GM21619 (cell line): ENCODE measurements around the gene LRP2.
"Not testable (repeated sequence)": the region's sequence is repeated elsewhere in the genome, so short reads cannot be mapped to it uniquely, and the experiment has no call there.

Source experiments
- ATAC-seq: cut with Tn5 transposase; IDR thresholded peaks from one replicate; pipeline ENCODE4 v1.9.1; 2021; ENCODE audit not compliant: unreplicated experiment

LRP2 gene

DNA sequence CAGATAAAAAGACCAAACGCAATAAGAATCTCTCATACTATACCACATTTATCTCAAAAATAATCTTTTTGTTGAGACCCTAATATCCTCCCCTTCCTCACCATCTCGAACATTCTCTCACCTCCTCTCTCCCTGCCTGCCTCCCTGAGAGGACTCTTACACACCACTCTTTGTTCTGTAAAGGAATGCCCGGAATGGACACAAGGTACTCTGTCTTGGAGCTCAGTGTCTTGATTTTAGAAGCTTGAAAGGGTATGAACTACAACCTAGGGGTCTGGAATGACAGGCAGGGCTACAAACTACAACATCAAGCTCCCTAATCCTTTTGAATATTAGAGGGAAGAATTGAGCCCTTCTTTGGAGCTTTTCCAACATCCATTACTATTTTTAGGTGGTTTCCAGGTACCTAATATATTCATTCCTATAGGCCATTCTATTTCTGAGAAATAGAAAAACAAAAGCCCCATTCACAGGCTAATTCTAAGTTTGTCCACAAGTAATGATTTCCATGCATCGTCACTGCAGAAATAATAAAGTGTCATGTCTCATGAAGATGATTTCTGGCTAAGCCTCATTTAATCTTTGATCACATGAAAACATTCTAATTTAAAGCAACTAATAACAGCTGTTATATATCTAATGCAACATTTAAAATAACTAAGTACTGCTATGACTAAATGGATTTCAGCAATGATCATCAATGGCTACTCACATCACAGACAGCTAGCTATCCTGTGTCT, 60.6 kb downstream of the LRP2 start:
- no peak for ATAC-seq

DNA sequence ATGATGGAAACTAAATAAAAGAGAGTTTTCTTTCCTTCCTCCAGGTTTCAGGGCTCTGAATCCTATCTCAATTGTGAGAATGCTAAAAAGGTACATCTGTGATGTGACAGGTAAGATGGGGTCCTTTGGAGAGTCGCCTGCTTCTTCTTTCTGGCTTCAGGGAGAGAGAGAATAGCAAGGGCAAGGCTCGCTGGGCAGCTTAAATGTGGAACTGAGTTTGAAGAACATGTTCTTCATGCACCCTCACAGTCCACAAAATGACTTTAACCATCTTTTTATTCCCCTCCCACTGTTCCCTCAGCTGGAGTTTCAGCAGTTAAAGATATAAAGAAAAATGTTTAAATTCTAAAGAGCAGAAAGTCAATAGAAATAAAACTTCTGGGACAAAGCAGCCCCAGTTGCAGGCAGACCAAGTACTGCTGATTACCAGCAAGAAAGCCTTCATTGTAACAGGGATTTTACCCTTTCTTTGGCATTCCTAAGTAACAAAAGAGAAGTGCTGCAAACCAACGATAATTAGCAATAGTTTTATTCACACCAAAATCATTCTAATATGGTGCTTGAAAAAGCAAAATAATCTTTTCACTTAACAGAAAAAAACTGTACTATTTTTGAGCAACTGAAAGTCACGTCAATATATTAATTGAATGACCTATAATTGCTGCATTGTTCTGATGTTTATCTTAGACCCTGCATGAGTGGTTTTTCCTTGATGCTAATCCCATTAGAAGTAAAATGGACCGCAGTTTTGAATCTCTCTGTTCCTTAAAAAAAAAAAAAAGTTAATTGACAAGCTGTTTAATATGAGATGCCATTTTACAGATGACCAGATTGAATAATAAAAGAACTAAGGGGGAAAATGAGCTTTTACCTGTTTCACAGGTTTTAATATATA, 61.5 kb downstream of the LRP2 start:
- no peak for ATAC-seq

DNA sequence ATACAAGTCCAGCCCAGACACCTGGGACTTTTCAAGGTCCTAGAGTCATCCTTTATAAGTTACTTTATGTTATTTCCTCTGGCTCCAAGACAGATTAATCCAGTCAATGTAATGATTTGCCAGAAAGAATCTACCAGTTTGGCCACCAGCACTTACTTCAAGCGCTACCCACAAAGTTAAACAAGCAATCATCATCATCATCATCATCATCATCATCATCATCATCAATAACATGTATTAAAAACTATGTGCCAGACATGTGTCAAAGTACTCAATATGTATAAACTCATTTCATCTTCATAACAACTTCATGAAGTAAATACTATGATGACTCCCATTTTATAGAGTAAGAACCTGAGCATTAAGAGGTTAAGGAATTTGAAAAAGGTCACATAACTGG, 64.3 kb downstream of the LRP2 start:
- no peak for ATAC-seq

DNA sequence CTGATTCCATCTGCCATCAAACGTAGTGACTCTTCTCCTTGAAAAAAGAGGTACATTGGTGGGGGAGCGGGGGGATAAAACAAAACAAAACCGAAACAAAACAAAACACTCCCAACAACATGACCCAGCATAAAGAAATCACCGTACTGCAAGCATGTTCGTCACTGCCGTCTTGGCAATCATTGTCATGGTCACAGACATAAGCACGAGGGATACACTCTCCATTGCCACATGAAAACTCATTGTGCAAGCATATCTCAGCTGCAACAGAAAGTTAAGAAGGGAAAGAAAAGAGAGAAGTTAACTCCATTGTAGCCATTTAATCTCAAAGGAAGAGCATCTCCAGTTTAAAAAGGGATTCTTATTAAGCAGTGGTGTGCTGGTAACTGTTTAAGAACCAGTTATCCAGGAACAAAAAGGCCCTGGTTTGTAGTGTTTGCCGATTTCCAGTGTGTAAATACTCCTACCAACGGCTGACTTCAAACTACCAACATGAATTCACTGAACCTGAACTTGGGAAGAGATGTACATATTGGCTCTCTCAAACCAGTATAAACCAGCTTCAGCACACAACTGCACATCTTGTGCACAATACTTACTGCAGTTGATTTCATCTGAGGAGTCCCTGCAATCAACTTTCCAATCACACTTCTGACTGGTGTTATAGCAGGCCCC, 68.2 kb downstream of the LRP2 start:
- no peak for ATAC-seq

DNA sequence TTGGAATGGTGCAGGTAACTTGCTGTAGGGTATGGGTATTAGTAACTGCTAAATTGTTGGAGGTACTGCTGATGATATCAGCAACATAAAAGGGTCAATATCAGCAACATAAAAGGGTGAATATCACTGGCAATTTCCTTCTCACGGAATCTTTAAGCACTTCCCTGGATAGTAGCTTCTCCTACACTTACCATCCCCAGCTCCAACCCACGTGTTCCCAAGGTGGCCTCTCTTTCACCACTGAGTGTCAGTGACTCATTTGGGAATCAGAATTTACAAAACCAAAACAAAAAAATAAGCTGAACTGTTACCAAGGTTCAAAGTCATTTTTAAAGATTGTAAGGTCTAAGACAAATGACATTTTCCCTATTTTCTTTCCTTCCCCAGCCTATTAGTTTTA, 70.8 kb downstream of the LRP2 start:
- no peak for ATAC-seq

DNA sequence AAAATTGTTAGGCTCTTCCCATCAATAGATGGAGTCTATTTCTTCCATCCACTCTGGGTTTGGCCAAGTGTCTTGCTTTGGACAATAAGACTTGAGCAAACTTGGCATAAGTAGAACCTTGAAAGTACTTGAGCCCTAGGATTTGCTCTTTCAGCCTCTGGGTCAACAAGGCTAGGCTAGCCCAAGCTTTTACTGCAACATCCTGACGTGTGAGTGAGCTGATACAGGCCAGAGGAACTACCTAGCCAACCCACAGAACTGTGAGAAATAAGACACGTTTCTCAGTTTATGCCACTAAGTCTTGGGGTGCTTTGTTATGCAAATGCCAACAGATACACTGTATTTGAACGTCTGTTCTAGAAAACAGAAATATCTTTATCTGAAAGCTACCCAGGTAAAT, 71.9 kb downstream of the LRP2 start:
- ATAC-seq: no peak

DNA sequence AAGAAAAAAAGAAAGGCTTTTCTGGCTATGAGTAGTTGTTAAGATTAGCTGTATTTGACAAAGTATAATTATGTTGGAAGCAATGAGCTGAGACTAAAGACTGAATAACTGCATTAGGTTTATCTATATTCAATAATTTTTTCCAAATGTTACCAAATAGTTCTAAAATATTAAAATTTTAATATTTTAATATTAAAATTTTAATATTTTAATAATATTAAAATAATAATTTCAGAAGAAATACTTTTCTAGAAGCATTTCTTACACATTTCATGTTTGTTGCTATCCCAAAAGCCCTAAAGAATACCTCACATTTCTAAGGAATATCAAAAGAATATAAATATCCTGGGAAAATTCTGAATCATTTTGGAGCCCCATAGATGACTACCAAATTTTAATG, 74.7 kb downstream of the LRP2 start:
- ATAC-seq: no peak

DNA sequence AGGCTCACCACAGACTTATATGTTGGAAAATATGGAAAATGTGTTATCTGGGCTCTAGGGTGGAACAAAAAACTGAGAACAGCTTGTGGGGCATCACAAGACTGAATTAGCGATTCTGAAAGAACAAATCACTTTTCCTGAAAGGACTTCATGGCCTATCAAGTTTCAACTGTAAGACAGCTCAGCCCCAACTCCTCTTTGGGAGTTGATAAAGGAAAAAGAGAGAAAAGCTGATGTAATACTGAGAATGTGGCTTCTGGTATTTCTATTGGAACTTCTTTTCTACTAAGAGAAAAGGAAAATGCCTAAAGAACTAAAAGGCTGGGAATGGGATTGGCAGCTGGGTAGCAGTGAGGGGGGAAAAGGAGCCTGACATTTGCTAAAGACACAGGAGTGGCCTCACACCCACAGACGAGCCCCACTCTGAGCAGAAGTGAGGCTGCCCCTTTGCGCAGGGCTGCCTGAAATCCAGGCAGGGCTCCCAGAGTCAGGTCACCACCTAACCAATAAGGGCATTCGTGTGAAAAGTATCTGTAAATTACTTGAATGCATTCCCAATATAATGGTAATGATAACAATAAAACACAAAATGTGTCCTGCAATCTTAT, 75.6 kb downstream of the LRP2 start:
- no peak for ATAC-seq

DNA sequence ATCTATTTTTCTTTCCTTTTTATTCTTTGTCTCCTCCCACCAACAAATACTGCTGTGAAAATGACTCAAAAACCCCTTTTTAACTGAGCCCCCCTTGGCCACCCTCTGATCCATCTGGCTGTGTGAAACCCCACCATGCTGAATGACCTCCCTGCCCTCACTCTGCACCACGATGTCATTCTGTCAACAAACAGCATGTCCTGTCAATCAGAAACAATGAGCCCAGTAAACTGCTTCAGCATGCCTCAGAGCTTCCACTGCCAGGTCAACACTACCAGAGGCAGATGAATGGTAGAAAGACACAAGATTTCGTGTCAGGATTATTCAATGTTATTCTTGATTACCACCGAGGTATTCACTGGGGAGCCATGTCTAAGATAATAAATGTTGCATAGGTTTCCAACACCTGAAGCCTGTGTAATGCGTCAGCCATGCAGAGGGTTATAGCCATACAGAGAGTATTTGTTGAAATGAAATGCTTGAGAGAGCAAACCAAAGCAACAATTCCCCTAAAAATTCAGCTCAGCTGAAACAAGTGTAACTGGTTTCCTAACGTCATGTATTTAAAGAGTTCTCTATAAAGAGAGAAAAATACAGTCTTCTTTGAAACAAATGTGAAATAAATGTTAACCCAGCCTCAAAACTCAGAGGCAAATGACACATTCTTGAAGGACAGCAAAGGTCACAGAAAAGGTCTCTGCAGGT, 76.7 kb downstream of the LRP2 start:
- no peak for ATAC-seq

DNA sequence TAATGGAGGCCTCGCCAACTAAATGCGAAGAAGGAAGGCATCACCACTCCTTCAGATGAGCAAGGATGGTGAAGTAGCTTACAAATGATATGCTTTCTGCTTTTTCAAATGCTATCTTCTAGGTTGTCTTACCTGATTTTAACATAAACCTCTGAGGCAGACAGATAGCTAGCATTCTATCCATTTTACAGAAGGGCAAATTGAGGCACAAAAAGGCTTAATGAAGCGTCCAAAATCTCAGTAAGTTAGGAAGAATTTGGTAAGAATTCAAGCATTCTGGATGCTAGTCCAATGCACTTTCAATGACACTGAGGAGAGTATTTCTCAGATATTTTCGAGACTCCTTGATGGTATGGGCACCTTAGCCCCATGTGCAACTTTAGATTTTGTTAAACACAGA, 81.8 kb downstream of the LRP2 start:
- no peak for ATAC-seq

DNA sequence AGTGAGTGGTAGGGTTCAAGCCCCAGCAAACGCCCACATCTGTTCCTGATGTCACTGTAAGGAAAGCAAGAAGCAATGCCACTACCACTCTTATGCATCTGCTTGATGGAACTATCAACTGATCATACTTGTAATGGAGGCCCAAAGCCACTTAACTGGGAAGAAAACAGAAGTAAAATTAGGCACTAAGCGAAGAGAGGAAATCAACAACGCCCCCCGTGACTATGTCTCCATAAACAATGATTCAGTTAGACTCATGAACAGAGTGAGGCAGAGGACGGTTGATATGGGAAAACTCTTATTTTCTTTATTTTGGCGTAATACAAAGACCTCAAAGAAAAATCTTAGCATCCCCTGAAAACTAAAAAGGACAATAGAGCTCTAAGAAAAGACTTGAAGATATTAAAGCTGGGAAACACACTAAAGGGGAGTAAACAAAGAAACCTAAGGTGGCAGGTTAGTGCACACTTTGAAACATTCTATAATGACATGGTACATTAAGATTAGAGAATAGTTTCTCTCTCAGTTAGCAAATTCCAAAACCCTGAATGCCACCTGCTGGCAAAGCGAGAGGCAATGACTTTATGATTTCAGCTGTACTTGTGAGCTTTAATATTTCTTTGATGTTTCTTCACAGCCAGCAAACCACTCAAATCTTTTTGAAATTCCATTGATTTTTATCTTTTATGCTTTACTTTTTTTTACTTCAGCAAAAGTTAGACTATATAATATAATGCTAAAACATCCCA, 86.5 kb downstream of the LRP2 start:
- no peak for ATAC-seq

DNA sequence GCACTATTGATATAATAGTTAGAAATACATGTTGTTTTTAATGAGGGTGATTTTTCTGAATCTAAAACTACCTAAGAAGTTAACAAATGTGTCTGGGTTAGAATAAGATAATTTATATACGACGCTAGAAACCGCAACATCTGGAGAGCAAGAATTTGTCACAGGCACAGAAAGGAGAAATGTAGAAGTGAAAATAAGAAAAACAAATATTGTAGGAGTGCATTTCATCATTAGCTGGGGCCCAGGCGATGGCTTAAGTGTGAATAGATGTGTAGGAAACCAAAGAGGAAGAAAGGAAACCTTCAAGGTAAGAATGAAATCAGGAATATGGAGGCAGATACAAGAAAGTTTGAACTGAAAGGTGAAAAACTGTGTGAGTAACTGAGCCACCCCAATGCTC, 90.3 kb downstream of the LRP2 start:
- no peak for ATAC-seq

DNA sequence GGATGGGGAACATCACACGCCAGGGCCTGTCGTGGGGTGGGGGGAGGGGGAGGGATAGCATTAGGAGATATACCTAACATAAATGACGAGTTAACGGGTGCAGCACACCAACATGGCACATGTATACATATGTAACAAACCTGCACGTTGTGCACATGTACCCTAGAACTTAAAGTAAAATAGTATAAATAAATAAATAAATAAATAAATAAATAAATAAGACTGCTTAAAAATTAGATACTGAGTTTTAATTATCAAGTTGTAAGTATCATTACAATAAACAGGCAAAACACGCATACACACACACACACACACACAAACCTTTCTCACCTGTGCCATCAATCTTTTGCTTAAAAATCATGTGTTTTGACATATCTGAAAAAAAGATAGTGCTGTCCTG, 91.8 kb downstream of the LRP2 start:
- ATAC-seq: not testable (repeated sequence)

DNA sequence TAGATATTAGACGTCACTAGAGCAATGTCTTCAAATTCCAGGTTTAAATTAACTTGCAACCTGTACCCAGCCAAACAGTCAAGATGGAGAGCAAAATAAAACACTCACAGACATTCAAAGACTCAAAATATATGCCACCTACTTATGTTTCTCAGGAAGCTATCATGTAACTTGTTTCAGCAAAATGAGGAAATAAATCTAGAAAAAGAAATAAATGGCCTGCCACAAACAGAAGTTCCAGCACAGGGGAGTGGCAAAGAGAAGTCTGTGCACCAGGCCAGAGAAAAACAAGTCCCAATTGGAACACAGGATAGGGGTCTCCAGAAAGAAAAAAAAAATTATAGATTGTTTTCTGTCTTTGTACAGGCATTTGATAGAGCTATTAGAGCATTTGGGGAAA, 96.7 kb downstream of the LRP2 start:
- ATAC-seq: no peak

DNA sequence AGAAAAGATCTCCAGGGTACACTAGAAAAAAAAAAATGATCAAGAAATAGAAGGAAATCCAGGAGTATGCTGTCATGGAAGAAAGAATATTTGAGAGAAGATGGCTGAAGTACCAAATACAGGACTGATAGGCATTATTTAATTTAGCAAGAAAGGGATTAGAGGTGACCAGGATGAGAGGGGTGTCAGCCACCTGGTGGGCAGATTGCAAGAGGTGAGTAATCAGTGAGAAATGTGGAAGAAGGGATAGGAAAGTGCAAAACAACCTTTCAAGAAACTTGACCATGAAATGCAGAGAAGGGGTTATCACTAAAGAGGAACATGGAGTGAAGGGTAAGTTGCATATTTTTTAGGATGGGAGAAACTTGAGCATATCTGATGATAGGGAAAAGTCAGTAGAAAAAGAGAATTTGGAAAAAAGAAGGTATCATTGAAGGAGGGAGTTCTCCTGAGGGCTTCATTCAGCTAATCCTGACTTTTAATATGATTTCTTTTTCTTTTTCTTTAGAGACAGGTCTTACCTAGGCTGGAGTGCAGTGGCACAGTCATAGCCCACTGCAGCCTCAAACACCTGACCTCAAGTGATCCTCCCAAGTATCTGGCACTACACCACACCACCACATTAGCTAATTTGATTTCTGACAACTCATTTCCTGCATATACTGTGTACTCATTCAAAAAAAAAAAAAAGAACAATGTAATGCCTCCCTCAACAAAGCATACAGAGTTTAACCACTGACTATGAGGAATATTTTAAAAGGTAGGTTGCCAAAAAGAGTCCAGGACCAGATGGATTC, 101.3 kb downstream of the LRP2 start:
- no peak for ATAC-seq

DNA sequence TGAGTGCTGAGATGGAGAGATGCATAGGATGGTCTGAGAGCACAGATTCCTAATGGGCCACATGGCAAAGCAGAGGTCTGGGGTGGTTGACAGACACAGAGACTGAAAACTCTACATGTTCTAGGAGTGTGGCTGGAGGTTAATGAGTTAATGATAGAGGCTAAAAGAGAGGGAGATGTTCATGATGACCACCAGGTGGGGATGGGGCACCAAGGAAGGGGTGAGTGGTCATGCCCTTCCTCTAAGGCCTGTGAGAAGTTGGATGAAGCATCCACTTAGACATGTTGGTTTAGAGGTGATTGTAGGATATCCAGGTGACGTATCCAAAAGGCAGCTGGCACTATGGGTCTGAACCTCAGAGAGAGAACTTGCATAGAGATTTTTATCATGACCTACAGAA, 102.1 kb downstream of the LRP2 start:
- ATAC-seq: no peak

DNA sequence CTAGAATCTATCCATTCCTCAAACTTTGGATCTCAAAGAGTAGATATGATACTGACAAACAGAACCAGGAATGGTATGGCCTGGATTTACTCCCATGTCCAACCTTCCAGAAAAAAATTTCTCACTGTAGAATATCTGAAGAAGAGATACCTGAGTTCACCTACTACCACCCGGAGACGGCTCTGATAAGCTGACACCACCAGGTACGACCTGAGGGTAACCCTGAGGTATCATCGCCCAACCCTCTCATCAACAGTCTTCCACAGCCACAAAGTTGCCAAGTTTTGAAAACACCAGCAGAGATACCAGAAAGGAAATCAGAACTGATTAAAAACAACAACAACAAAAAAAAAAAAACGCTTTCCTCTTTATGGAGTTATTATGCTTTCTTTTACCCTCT, 102.9 kb downstream of the LRP2 start:
- no peak for ATAC-seq

DNA sequence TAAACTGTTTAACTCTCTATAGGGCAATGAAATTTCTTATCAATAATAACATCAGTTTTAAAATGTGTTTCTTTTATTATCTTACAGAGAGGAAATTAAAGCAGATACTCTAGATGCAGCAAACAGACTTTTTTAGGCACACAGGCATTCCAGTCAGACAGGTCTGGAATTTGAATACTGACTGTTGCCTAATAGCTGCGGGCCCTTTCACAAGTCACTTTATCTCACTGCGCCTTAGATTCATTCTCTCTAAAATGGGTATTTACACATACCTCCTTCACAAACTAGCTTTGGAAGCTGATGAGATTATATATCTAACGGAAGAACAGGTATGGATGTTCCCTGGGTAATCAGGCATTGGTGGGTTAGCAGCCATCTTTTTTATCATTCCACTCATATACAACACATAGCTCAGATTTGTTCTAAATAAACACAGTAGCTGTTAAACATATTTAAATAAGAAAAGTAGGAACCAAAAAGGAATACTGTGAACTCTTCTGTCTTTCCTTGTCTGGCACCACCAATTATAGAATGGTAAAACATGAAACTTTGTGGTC, 104.2 kb downstream of the LRP2 start:
- no peak for ATAC-seq

DNA sequence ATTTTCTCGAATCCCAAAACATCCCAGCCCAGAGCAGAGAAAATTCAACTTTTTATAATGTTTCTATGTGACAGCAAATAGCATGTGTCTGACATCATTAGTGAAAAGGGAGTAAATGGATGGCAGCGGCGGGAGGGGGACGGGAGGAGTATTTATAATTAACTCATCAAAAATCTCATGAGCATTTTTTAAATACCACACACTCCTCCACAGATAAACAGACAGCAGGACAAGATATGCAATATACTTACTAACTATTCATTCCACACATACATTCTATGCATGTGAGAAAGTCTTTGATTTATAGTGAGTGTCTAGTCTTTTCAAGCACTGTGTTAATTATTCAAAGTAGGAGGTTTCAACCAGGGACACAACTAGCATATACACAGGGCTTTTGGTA, 107.6 kb downstream of the LRP2 start:
- no peak for ATAC-seq
